Measurements from ENCODE around the gene PSD4. TPM values are rescaled to one million over a fixed set of nuclear protein-coding genes. Genes with fewer than 3 reads are reported as not detected.

The PSD4 gene
- total RNA-seq, 1 experiment from 2014 or later, result 0.60 TPM

DNA sequence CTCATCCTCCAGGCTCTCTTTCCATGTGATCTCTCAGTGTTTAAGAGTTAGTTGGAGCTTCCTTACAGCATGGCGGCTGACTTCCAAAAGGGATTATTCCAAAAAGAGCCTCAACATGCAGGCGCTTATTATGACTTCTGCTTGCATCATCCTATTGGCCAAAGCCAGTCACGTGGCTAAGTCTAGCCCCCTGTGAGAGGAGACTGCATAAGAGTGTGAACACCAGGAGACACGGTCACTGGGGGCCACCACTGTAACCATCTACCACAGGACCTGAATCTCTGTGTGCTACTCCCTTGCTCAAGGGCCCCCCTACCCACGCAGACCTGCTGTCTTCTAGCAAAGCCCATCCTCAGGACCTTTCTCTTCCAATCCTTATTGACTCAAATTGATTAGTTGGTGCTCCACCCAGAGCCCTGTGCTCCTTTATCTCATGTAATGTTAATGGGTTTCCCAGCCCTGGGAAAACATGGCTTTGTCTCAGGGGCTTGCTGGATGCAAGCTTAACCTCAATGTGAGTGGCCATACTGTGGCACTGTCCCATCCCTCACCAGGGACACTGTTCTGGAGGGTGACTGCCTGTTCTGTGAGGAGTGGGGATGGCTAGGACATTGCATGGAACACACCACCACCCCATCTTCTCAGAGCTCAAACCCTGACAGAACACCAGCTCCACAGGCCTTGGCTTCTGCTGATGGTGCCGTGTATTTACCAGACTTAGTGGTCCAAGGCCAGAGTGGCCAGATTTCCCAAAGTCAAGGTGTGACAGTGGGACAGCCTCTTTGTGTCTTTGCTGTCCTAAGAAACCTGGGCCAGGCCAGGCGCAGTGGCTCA lies 42.2 kb upstream of the PSD4 start:
- no peak for DNase-seq (ENCODE audit: low spot score)
- H3K36me3 ChIP-seq (ENCODE audit: insufficient read depth, low read length, poor library complexity, severe bottlenecking), result no peaks in the 10 kb centered on the region
- H3K4me1 ChIP-seq (ENCODE audit: insufficient read depth, low read length, poor library complexity, severe bottlenecking), result no peaks in the 10 kb centered on the region
- no peaks in the 10 kb centered on the region for H3K27me3 ChIP-seq (replicated peaks; ENCODE audit: insufficient read depth, low read depth, low read length, poor library complexity)
- no peaks in the 10 kb centered on the region for H3K9me3 ChIP-seq (ENCODE audit: low read depth, low read length, poor library complexity, severe bottlenecking)
- intact Hi-C loops (cut with micrococcal nuclease; ENCODE audit: unreplicated experiment), result no loop called here
- H3K4me3 ChIP-seq (ENCODE audit: low read depth, low read length, poor library complexity, severe bottlenecking), result no peak overlapping the region
- no TSS peak for BruUV-seq (replicated peaks)
- ChIA-PET POLR2A (ENCODE audit: low non-redundant PET) (no interaction called here), CTCF (no interaction called here)
- TF ChIP-seq, protein P1, sequence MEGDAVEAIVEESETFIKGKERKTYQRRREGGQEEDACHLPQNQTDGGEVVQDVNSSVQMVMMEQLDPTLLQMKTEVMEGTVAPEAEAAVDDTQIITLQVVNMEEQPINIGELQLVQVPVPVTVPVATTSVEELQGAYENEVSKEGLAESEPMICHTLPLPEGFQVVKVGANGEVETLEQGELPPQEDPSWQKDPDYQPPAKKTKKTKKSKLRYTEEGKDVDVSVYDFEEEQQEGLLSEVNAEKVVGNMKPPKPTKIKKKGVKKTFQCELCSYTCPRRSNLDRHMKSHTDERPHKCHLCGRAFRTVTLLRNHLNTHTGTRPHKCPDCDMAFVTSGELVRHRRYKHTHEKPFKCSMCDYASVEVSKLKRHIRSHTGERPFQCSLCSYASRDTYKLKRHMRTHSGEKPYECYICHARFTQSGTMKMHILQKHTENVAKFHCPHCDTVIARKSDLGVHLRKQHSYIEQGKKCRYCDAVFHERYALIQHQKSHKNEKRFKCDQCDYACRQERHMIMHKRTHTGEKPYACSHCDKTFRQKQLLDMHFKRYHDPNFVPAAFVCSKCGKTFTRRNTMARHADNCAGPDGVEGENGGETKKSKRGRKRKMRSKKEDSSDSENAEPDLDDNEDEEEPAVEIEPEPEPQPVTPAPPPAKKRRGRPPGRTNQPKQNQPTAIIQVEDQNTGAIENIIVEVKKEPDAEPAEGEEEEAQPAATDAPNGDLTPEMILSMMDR (conservative IDR thresholded peaks at IDR 0.05; ENCODE audit: low read depth, low read length), result no peak
- no peak for TF ChIP-seq EZH2 (IDR thresholded peaks at IDR 0.05; ENCODE audit: borderline replicate concordance, low read depth, low read length, poor library complexity, severe bottlenecking)
- no peak overlapping the region for H3K27ac ChIP-seq (ENCODE audit: low read depth, low read length, poor library complexity, severe bottlenecking)

DNA sequence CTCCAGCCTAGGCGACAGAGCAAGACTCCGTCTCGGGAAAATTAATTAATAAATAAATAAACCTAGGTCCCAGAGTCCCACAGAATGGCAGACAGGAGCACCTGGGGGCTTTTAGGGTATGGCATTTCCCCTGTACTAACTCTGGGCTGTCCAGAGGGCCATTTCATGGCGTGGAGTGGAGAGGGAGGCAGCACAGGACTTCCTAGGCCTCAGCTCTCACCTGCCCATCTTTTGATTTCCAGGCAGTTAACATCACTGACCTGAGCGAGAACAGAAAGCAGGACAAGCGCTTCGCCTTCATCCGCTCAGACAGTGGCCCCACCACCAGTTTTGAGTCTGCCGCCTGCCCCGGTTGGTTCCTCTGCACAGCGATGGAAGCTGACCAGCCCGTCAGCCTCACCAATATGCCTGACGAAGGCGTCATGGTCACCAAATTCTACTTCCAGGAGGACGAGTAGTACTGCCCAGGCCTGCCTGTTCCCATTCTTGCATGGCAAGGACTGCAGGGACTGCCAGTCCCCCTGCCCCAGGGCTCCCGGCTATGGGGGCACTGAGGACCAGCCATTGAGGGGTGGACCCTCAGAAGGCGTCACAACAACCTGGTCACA lies 41.3 kb upstream of the PSD4 start:
- Histone ChIP-seq H3K27me3 (replicated peaks; ENCODE audit: insufficient read depth, low read depth, low read length, poor library complexity) (no peaks in the 10 kb centered on the region), H3K27ac (ENCODE audit: low read depth, low read length, poor library complexity, severe bottlenecking) (no peak overlapping the region), H3K9me3 (ENCODE audit: low read depth, low read length, poor library complexity, severe bottlenecking) (no peaks in the 10 kb centered on the region), H3K4me1 (ENCODE audit: insufficient read depth, low read length, poor library complexity, severe bottlenecking) (no peaks in the 10 kb centered on the region), H3K36me3 (ENCODE audit: insufficient read depth, low read length, poor library complexity, severe bottlenecking) (no peaks in the 10 kb centered on the region), H3K4me3 (ENCODE audit: low read depth, low read length, poor library complexity, severe bottlenecking) (no peak overlapping the region)
- intact Hi-C loops (cut with micrococcal nuclease; ENCODE audit: unreplicated experiment), result no loop called here
- CTCF ChIA-PET, result no interaction called here
- POLR2A ChIA-PET (ENCODE audit: low non-redundant PET), result no interaction called here
- DNase-seq (ENCODE audit: low spot score), result no peak
- no TSS peak for BruUV-seq (replicated peaks)
- TF ChIP-seq, protein P1 (conservative IDR thresholded peaks at IDR 0.05; ENCODE audit: low read depth, low read length), result no peak
- no peak for TF ChIP-seq EZH2 (IDR thresholded peaks at IDR 0.05; ENCODE audit: borderline replicate concordance, low read depth, low read length, poor library complexity, severe bottlenecking)

DNA sequence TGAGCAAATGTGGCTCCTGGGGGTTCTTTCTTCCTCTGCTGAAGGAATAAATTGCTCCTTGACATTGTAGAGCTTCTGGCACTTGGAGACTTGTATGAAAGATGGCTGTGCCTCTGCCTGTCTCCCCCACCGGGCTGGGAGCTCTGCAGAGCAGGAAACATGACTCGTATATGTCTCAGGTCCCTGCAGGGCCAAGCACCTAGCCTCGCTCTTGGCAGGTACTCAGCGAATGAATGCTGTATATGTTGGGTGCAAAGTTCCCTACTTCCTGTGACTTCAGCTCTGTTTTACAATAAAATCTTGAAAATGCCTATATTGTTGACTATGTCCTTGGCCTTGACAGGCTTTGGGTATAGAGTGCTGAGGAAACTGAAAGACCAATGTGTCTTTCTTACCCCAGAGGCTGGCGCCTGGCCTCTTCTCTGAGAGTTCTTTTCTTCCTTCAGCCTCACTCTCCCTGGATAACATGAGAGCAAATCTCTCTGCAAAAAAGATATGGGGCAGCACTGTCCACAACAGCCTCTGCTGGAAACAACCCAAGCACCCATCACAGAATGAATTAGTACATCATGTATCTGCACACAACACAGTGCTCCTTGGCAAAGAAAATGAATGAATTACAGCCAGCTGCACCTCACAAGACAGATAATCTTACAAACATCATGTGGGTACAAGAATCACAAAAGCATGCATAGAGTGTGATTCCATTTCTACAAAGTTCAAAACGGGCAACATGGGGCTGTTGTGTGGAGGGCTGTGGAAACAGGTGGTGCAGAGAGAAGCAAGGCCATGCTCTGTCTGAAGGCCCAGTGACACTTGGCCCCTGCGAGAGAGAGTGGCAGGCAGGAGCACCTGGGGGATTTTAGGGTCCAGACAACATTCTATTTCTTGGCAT lies 39.8 kb upstream of the PSD4 start:
- Histone ChIP-seq H3K4me1 (ENCODE audit: insufficient read depth, low read length, poor library complexity, severe bottlenecking) (no peaks in the 10 kb centered on the region), H3K27me3 (replicated peaks; ENCODE audit: insufficient read depth, low read depth, low read length, poor library complexity) (no peaks in the 10 kb centered on the region), H3K4me3 (ENCODE audit: low read depth, low read length, poor library complexity, severe bottlenecking) (no peak overlapping the region), H3K27ac (ENCODE audit: low read depth, low read length, poor library complexity, severe bottlenecking) (no peak overlapping the region), H3K9me3 (ENCODE audit: low read depth, low read length, poor library complexity, severe bottlenecking) (no peaks in the 10 kb centered on the region), H3K36me3 (ENCODE audit: insufficient read depth, low read length, poor library complexity, severe bottlenecking) (no peaks in the 10 kb centered on the region)
- no TSS peak for BruUV-seq (replicated peaks)
- intact Hi-C loops (cut with micrococcal nuclease; ENCODE audit: unreplicated experiment), result no loop called here
- no peak for TF ChIP-seq EZH2 (IDR thresholded peaks at IDR 0.05; ENCODE audit: borderline replicate concordance, low read depth, low read length, poor library complexity, severe bottlenecking)
- TF ChIP-seq, protein P1 (conservative IDR thresholded peaks at IDR 0.05; ENCODE audit: low read depth, low read length), result no peak
- POLR2A ChIA-PET (ENCODE audit: low non-redundant PET), result no interaction called here
- CTCF ChIA-PET, result no interaction called here
- DNase-seq (ENCODE audit: low spot score), result no peak
